WERI-Rb-1 (cell line): ENCODE results near the gene ARHGAP10.
A peak's percentile ranks its signal among the peaks of the same experiment; 100 is the strongest.

Experiments
- DNase-seq: peaks from one replicate; pipeline ENCODE4 v3.0.0-alpha.2; 2020
- H3K27ac ChIP-seq: fragments of 250-450 bp; sonication (Bioruptor Pico); 2 replicates; pipeline ENCODE4 v1.5.1; 2020; ENCODE audit warnings: mild to moderate bottlenecking, moderate library complexity
- H3K27me3 ChIP-seq: fragments of 250-450 bp; sonication (Bioruptor Pico); 2 replicates; pipeline ENCODE4 v1.5.1; 2021; ENCODE audit warnings: mild to moderate bottlenecking, low read depth, moderate library complexity; ENCODE audit not compliant: insufficient read depth, severe bottlenecking
- H3K36me3 ChIP-seq: fragments of 250-450 bp; sonication (Bioruptor Pico); 2 replicates; pipeline ENCODE4 v1.5.1; 2020; ENCODE audit warnings: mild to moderate bottlenecking, moderate library complexity
- H3K4me3 ChIP-seq: 2 replicates; pipeline ENCODE4 v1.5.1; 2011; ENCODE audit warnings: low read depth, mild to moderate bottlenecking, control low read depth, low read length
- H3K9me3 ChIP-seq: fragments of 250-450 bp; sonication (Bioruptor Pico); 2 replicates; pipeline ENCODE4 v1.5.1; 2021; ENCODE audit warnings: mild to moderate bottlenecking, moderate library complexity; ENCODE audit not compliant: severe bottlenecking
- CTCF ChIP-seq: IDR thresholded peaks from 2 replicates; pipeline ENCODE4 v1.5.1; 2011; ENCODE audit warnings: low read depth, mild to moderate bottlenecking, control low read depth, inconsistent platforms, low read length

The ARHGAP10 gene

GRCh38 chr4:147829401-147830101, 97.7 kb downstream of the ARHGAP10 start:
- Histone ChIP-seq H3K36me3 (peaks cover 14% of the 10 kb centered on the region), H3K27ac (no peak overlapping the region), H3K4me3 (no peak overlapping the region), H3K9me3 (peaks cover 2% of the 10 kb centered on the region), H3K27me3 (no peaks in the 10 kb centered on the region)
- DNase-seq: no peak
- TF ChIP-seq CTCF: no peak

GRCh38 chr4:147830102-147830463, 98.2 kb downstream of the ARHGAP10 start:
- TF ChIP-seq CTCF: no peak
- Histone ChIP-seq H3K27ac (no peak overlapping the region), H3K9me3 (no peaks in the 10 kb centered on the region), H3K27me3 (no peaks in the 10 kb centered on the region), H3K36me3 (peaks cover 14% of the 10 kb centered on the region), H3K4me3 (no peak overlapping the region)
- no peak for DNase-seq

GRCh38 chr4:147830987-147831386, 99.1 kb downstream of the ARHGAP10 start:
- Histone ChIP-seq H3K27ac (no peak overlapping the region), H3K27me3 (no peaks in the 10 kb centered on the region), H3K9me3 (no peaks in the 10 kb centered on the region), H3K4me3 (no peak overlapping the region), H3K36me3 (peaks cover 8% of the 10 kb centered on the region)
- DNase-seq: peak; percentile 39
- TF ChIP-seq CTCF: no peak

- Histone ChIP-seq H3K27ac (0 out of 2 replicates have a peak overlapping the region, but pooled peaks have one; percentile 5), H3K4me3 (no peak overlapping the region), H3K36me3 (peaks cover 3% of the 10 kb centered on the region), H3K9me3 (no peaks in the 10 kb centered on the region), H3K27me3 (no peaks in the 10 kb centered on the region)
- no peak for TF ChIP-seq CTCF
- DNase-seq: no peak
Measured at GRCh38 chr4:147831551-147832171, 99.8 kb downstream of the ARHGAP10 start.

GRCh38 chr4:147833254-147833653, 101.4 kb downstream of the ARHGAP10 start:
- no peak for TF ChIP-seq CTCF
- DNase-seq: no peak
- H3K4me3 ChIP-seq: no peak overlapping the region
- H3K36me3 ChIP-seq: peaks cover 3% of the 10 kb centered on the region; the same call in 1 of the 2 replicates
- no peak overlapping the region for H3K27ac ChIP-seq
- no peaks in the 10 kb centered on the region for H3K9me3 ChIP-seq
- H3K27me3 ChIP-seq: no peaks in the 10 kb centered on the region
